SK-N-SH treated with all-trans-retinoic acid at 6 μM for 48 hours (cell line): Measurements from ENCODE around the gene PRSS8.

Experiments
- ARNTL ChIP-seq: fragments of 450-650 bp; formaldehyde crosslinking; IDR thresholded peaks from 2 replicates; pipeline ENCODE4 v1.5.0; 2020; ENCODE audit warnings: low read depth, mild to moderate bottlenecking, moderate library complexity, borderline replicate concordance
- CSDC2 ChIP-seq: fragments of 250-450 bp; sonication (Bioruptor Pico); IDR thresholded peaks from 2 replicates; pipeline ENCODE4 v1.5.0; 2020; ENCODE audit warnings: mild to moderate bottlenecking, moderate library complexity
- PPARA ChIP-seq: fragments of 250-450 bp; sonication (Bioruptor Pico); IDR thresholded peaks from 2 replicates; pipeline ENCODE4 v1.5.0; 2020; ENCODE audit warnings: mild to moderate bottlenecking, borderline replicate concordance
- SNAI2 ChIP-seq: fragments of 250-450 bp; sonication (Bioruptor Pico); IDR thresholded peaks from 2 replicates; pipeline ENCODE4 v1.5.0; 2020; ENCODE audit warnings: mild to moderate bottlenecking, moderate library complexity
- ZFP3 ChIP-seq: fragments of 250-450 bp; sonication (Bioruptor Pico); IDR thresholded peaks from 2 replicates; pipeline ENCODE4 v1.5.0; 2020; ENCODE audit warnings: mild to moderate bottlenecking, moderate library complexity
- ZFP30 ChIP-seq: fragments of 450-650 bp; formaldehyde crosslinking; IDR thresholded peaks from 2 replicates; pipeline ENCODE4 v1.5.0; 2022; ENCODE audit warnings: mild to moderate bottlenecking, moderate library complexity
- ZNF565 ChIP-seq: fragments of 450-650 bp; formaldehyde crosslinking; conservative IDR thresholded peaks from 2 replicates; pipeline ENCODE4 v1.5.0; 2020; ENCODE audit warnings: low read depth, mild to moderate bottlenecking, moderate library complexity
- ZNF8 ChIP-seq: fragments of 450-650 bp; formaldehyde crosslinking; IDR thresholded peaks from 2 replicates; pipeline ENCODE4 v1.5.0; 2020; ENCODE audit warnings: mild to moderate bottlenecking, moderate library complexity
- TF ChIP-seq, protein P1 (sequence below): fragments of 250-450 bp; sonication (Bioruptor Pico); IDR thresholded peaks from 2 replicates; pipeline ENCODE4 v1.8.0; 2020; ENCODE audit warnings: mild to moderate bottlenecking, moderate library complexity, borderline replicate concordance
- TF ChIP-seq, protein P2 (sequence below): fragments of 250-450 bp; sonication (Bioruptor Pico); IDR thresholded peaks from 2 replicates; pipeline ENCODE4 v1.5.1; 2020; ENCODE audit warnings: low read depth, mild to moderate bottlenecking, moderate library complexity
- TF ChIP-seq, protein P3 (sequence below): fragments of 250-450 bp; sonication (Bioruptor Pico); IDR thresholded peaks from 2 replicates; pipeline ENCODE4 v1.5.0; 2020; ENCODE audit warnings: mild to moderate bottlenecking, moderate library complexity

DNA sequence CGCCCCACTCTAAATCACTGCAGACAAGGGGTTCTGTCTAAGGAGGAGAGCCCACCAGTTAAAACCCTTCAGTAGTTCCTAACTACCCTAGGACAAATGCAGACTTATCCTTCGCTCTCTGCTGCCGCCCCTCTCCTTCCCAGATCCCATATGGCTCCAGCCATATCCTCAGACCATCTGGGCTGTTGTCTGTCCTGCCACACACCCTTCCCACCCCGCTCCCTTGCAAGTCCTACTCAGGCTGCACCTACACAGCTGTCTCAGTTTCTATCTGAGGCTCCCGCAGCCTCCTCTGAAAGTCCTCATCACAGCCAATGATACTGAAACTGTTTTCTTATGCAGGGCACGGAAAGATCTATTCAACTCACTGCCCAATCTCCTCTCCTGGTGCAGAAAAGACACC, 28.1 kb downstream of the PRSS8 start:
- TF ChIP-seq, protein P1, sequence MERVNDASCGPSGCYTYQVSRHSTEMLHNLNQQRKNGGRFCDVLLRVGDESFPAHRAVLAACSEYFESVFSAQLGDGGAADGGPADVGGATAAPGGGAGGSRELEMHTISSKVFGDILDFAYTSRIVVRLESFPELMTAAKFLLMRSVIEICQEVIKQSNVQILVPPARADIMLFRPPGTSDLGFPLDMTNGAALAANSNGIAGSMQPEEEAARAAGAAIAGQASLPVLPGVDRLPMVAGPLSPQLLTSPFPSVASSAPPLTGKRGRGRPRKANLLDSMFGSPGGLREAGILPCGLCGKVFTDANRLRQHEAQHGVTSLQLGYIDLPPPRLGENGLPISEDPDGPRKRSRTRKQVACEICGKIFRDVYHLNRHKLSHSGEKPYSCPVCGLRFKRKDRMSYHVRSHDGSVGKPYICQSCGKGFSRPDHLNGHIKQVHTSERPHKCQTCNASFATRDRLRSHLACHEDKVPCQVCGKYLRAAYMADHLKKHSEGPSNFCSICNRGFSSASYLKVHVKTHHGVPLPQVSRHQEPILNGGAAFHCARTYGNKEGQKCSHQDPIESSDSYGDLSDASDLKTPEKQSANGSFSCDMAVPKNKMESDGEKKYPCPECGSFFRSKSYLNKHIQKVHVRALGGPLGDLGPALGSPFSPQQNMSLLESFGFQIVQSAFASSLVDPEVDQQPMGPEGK (CRISPR knock-in tag) = no peak
- TF ChIP-seq PPARA (CRISPR knock-in tag) = no peak
- no peak for TF ChIP-seq ZNF8 (CRISPR knock-in tag)
- no peak for TF ChIP-seq ZFP3
- TF ChIP-seq, protein P2, sequence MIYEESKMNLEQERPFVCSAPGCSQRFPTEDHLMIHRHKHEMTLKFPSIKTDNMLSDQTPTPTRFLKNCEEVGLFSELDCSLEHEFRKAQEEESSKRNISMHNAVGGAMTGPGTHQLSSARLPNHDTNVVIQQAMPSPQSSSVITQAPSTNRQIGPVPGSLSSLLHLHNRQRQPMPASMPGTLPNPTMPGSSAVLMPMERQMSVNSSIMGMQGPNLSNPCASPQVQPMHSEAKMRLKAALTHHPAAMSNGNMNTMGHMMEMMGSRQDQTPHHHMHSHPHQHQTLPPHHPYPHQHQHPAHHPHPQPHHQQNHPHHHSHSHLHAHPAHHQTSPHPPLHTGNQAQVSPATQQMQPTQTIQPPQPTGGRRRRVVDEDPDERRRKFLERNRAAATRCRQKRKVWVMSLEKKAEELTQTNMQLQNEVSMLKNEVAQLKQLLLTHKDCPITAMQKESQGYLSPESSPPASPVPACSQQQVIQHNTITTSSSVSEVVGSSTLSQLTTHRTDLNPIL (CRISPR knock-in tag) = no peak
- no peak for TF ChIP-seq SNAI2 (CRISPR knock-in tag)
- no peak for TF ChIP-seq ZFP30 (CRISPR knock-in tag)
- TF ChIP-seq CSDC2 (CRISPR knock-in tag) = no peak
- no peak for TF ChIP-seq ARNTL (CRISPR knock-in tag)
- TF ChIP-seq, protein P3, sequence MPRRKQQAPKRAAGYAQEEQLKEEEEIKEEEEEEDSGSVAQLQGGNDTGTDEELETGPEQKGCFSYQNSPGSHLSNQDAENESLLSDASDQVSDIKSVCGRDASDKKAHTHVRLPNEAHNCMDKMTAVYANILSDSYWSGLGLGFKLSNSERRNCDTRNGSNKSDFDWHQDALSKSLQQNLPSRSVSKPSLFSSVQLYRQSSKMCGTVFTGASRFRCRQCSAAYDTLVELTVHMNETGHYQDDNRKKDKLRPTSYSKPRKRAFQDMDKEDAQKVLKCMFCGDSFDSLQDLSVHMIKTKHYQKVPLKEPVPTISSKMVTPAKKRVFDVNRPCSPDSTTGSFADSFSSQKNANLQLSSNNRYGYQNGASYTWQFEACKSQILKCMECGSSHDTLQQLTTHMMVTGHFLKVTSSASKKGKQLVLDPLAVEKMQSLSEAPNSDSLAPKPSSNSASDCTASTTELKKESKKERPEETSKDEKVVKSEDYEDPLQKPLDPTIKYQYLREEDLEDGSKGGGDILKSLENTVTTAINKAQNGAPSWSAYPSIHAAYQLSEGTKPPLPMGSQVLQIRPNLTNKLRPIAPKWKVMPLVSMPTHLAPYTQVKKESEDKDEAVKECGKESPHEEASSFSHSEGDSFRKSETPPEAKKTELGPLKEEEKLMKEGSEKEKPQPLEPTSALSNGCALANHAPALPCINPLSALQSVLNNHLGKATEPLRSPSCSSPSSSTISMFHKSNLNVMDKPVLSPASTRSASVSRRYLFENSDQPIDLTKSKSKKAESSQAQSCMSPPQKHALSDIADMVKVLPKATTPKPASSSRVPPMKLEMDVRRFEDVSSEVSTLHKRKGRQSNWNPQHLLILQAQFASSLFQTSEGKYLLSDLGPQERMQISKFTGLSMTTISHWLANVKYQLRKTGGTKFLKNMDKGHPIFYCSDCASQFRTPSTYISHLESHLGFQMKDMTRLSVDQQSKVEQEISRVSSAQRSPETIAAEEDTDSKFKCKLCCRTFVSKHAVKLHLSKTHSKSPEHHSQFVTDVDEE (CRISPR knock-in tag) = no peak
- no peak for TF ChIP-seq ZNF565 (CRISPR knock-in tag)
